ENCODE data around the gene FGF23. TPM values are rescaled to one million over a fixed set of nuclear protein-coding genes. Genes with fewer than 3 reads are reported as not detected.
"Not testable (repeated sequence)": the region's sequence is repeated elsewhere in the genome, so short reads cannot be mapped to it uniquely, and the experiment has no call there.

FGF23 gene
- total and polyA plus RNA-seq, 2 donors (not counting 1 experiment from before 2014, with no cell fraction given), result not detected

DNA sequence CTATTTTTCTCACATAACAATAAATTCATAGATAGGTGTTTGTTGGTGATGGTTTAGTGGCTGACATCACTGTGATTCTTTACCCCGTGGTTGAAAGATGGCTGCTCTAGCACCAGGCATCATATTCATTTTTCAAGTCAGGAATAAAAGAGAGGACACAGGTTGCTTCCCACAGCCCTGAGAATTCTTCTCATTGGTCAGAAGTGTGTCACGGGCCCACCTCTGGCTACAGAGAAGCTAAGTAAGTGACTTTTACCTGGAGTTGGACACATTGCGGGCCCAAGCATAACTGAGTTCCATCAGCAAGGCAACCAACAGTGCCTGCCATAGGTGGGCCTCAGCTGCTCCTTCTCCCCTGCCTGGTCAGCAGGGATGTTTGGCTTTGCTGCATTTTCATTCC lies 27.6 kb upstream of the FGF23 start:
- H3K27ac ChIP-seq (ENCODE audit: low read length in 2 of 2), result no peak overlapping the region
- Mint-ChIP-seq H3K27ac (no peak overlapping the region), H3K27me3 (peaks cover 7% of the 10 kb centered on the region), H3K4me1 (no peaks in the 10 kb centered on the region), H3K9me3 (ENCODE audit: insufficient read depth) (peaks cover 2% of the 10 kb centered on the region), H3K4me3 (no peak overlapping the region)
- H3K4me1 ChIP-seq (ENCODE audit: control insufficient read depth in 2 of 2, insufficient read depth in 2 of 2, low read length in 2 of 2), result no peaks in the 10 kb centered on the region
- intact Hi-C loops (cut with micrococcal nuclease), result no loop called here
- WGBS (ENCODE audit: insufficient coverage), result 100% methylated on average over 3 of the region's 3 CpGs
- H2AFZ ChIP-seq (ENCODE audit: insufficient read depth, low read depth, low read length, poor library complexity, severe bottlenecking), result no peak overlapping the region
- no peak for DNase-seq
- H3K36me3 ChIP-seq (replicated peaks in 1 of 2; ENCODE audit: control extremely low read depth in 1 of 2, control insufficient read depth in 1 of 2, extremely low read depth in 1 of 2, insufficient read depth in 2 of 2, low read length in 1 of 2), result no peaks in the 10 kb centered on the region
- TF ChIP-seq EZH2 (IDR thresholded peaks at IDR 0.05; ENCODE audit: borderline replicate concordance, insufficient read depth, low read depth, low read length, poor library complexity, severe bottlenecking), result no peak
- TF ChIP-seq, protein P1, sequence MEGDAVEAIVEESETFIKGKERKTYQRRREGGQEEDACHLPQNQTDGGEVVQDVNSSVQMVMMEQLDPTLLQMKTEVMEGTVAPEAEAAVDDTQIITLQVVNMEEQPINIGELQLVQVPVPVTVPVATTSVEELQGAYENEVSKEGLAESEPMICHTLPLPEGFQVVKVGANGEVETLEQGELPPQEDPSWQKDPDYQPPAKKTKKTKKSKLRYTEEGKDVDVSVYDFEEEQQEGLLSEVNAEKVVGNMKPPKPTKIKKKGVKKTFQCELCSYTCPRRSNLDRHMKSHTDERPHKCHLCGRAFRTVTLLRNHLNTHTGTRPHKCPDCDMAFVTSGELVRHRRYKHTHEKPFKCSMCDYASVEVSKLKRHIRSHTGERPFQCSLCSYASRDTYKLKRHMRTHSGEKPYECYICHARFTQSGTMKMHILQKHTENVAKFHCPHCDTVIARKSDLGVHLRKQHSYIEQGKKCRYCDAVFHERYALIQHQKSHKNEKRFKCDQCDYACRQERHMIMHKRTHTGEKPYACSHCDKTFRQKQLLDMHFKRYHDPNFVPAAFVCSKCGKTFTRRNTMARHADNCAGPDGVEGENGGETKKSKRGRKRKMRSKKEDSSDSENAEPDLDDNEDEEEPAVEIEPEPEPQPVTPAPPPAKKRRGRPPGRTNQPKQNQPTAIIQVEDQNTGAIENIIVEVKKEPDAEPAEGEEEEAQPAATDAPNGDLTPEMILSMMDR (IDR thresholded peaks at IDR 0.05), result no peak
- no peak for ATAC-seq (ENCODE audit: low read depth)
- ChIA-PET POLR2A (no interaction called here), CTCF (no interaction called here)
- no peak overlapping the region for H3K4me2 ChIP-seq (replicated peaks; ENCODE audit: low read depth, low read length, poor library complexity, severe bottlenecking)
- no peak overlapping the region for H3K4me3 ChIP-seq (ENCODE audit: control extremely low read depth in 1 of 5, extremely low read depth in 1 of 5, insufficient read depth in 1 of 5, low read depth in 2 of 5, low read length in 4 of 5)
- H3K9ac ChIP-seq (ENCODE audit: low read length), result no peak overlapping the region
- peaks cover 0 to 2% (median 0%) of the 10 kb centered on the region in 4 experiments for H3K27me3 ChIP-seq (replicated peaks in 1 of 4; ENCODE audit: control extremely low read depth in 1 of 4, control insufficient read depth in 3 of 4, insufficient read depth in 4 of 4, low read length in 3 of 4)
- no peaks in the 10 kb centered on the region for H4K20me1 ChIP-seq (ENCODE audit: control insufficient read depth, insufficient read depth, low read length, poor library complexity, severe bottlenecking)
- no peaks in the 10 kb centered on the region for H3K9me3 ChIP-seq (ENCODE audit: control extremely low read depth in 1 of 3, control insufficient read depth in 2 of 3, insufficient read depth in 1 of 3, low read length in 2 of 3)
- H3K79me2 ChIP-seq (ENCODE audit: control insufficient read depth, insufficient read depth, low read length), result no peaks in the 10 kb centered on the region

DNA sequence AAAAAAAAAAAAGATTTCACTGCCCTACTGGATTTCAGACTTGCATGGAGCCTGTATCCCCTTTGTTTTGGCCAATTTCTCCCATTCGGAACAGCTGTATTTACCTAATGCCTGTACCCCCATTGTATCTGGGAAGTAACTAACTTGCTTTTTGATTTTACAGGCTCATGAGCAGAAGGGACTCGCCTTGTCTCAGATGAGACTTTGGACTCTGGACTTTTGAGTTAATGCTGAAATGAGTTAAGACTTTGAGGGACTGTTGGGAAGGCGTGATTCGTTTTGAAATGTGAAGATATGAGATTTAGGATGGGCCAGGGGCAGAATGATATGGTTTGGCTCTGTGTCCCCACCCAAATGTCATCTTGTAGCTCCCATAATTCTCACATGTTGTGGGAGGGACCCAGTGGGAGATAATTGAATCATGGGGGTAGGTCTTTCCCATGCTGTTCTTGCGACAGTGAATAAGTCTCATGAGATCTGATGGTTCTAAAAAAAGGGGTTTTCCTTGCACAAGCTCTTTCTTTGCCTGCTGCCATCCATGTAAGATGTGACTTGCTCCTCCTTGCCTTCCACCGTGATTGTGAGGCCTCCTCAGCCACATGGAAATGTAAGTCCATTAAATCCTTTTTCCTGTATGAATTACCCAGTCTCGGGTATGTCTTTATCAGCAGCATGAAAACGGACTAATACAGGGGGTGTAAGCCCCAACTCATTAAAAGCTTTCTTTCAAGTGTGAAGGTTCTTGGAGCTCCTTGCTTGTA lies 25.5 kb upstream of the FGF23 start:
- intact Hi-C loops (cut with micrococcal nuclease); H3K27me3 ChIP-seq (replicated peaks in 1 of 4; ENCODE audit: control extremely low read depth in 1 of 4, control insufficient read depth in 3 of 4, insufficient read depth in 4 of 4, low read length in 3 of 4); H4K20me1 ChIP-seq (ENCODE audit: control insufficient read depth, insufficient read depth, low read length, poor library complexity, severe bottlenecking); POLR2A ChIA-PET; H3K4me1 Mint-ChIP-seq; H3K79me2 ChIP-seq (ENCODE audit: control insufficient read depth, insufficient read depth, low read length); H3K27ac Mint-ChIP-seq; H3K36me3 ChIP-seq (replicated peaks in 1 of 2; ENCODE audit: control extremely low read depth in 1 of 2, control insufficient read depth in 1 of 2, extremely low read depth in 1 of 2, insufficient read depth in 2 of 2, low read length in 1 of 2); H3K9ac ChIP-seq (ENCODE audit: low read length); H3K4me3 Mint-ChIP-seq; H3K4me2 ChIP-seq (replicated peaks; ENCODE audit: low read depth, low read length, poor library complexity, severe bottlenecking); H3K9me3 ChIP-seq (ENCODE audit: control extremely low read depth in 1 of 3, control insufficient read depth in 2 of 3, insufficient read depth in 1 of 3, low read length in 2 of 3); H2AFZ ChIP-seq (ENCODE audit: insufficient read depth, low read depth, low read length, poor library complexity, severe bottlenecking); H3K4me1 ChIP-seq (ENCODE audit: control insufficient read depth in 2 of 2, insufficient read depth in 2 of 2, low read length in 2 of 2); H3K27ac ChIP-seq (ENCODE audit: low read length in 2 of 2); DNase-seq; H3K4me3 ChIP-seq (ENCODE audit: control extremely low read depth in 1 of 5, extremely low read depth in 1 of 5, insufficient read depth in 1 of 5, low read depth in 2 of 5, low read length in 4 of 5); H3K9me3 Mint-ChIP-seq (ENCODE audit: insufficient read depth); ATAC-seq (ENCODE audit: low read depth): not testable (repeated sequence)
- CTCF ChIA-PET, result interaction anchor here (1.3 kb wide), 1 partner anchor 15 kb away, joined by 5 read pairs; no protein-coding TSS in a partner anchor
- WGBS (ENCODE audit: insufficient coverage), result 93% methylated on average over 5 of the region's 8 CpGs
- peaks cover 13% of the 10 kb centered on the region for H3K27me3 Mint-ChIP-seq

Measured in B cell (primary cell).